Measurements from ENCODE around the gene RC3H2.
A peak's percentile ranks its signal among the peaks of the same experiment; 100 is the strongest.

Gene RC3H2

DNA sequence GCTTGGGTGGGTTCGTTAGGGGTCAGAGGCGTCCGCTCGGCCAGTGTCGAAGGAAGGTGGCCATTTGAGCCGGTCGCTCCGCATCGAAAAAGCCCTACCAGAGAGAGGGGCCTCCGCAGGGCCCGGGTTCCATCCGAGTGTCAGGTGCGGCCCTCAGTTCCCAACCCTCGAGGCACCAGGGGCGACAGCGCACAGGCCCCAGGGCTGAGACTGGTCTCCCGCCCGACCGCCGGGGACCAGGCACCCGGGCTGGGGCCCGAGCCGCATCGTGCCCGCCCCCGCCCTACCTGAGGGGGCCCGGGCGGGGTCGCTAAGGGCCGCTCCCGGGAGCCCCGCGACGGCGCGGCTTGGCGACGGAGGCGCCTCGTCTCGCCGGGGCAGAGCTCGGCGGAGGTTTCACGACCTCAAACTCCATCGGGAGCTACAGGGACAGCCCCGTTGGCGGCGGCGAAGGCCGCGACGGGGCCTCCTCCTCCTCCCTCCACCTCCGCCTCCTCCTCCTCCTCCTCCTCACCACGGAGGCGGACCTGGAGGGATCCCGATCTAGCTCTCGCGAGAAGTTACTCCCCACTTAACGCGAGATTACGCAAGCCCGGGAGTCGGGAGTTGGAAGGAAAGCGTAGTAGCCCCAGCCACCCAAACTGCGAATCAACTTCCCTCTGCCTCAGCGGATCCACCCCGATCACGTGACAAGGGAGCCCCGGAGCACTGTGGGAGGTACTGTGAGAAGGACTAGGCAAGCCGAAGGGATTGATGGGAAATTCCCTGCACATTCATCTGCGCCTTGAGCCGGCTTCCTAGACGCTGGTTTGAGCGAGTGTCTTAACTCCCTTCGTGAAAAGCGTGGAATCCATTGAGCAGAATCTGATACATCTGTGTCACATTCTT is at the start of gene RC3H2 (continued):
- TF ChIP-seq, protein P1, sequence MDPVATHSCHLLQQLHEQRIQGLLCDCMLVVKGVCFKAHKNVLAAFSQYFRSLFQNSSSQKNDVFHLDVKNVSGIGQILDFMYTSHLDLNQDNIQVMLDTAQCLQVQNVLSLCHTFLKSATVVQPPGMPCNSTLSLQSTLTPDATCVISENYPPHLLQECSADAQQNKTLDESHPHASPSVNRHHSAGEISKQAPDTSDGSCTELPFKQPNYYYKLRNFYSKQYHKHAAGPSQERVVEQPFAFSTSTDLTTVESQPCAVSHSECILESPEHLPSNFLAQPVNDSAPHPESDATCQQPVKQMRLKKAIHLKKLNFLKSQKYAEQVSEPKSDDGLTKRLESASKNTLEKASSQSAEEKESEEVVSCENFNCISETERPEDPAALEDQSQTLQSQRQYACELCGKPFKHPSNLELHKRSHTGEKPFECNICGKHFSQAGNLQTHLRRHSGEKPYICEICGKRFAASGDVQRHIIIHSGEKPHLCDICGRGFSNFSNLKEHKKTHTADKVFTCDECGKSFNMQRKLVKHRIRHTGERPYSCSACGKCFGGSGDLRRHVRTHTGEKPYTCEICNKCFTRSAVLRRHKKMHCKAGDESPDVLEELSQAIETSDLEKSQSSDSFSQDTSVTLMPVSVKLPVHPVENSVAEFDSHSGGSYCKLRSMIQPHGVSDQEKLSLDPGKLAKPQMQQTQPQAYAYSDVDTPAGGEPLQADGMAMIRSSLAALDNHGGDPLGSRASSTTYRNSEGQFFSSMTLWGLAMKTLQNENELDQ (tag by site-specific recombination; IDR thresholded peaks at IDR 0.05; ENCODE audit: low read depth): no peak
- TF ChIP-seq ZNF114 (tag by site-specific recombination; IDR thresholded peaks at IDR 0.05): no peak
- TF ChIP-seq ZNF292 (tag by site-specific recombination; IDR thresholded peaks at IDR 0.05; ENCODE audit: borderline replicate concordance, low read depth): no peak
- TF ChIP-seq ZNF555 (tag by site-specific recombination; conservative IDR thresholded peaks at IDR 0.05): no peak
- TF ChIP-seq, protein P2, sequence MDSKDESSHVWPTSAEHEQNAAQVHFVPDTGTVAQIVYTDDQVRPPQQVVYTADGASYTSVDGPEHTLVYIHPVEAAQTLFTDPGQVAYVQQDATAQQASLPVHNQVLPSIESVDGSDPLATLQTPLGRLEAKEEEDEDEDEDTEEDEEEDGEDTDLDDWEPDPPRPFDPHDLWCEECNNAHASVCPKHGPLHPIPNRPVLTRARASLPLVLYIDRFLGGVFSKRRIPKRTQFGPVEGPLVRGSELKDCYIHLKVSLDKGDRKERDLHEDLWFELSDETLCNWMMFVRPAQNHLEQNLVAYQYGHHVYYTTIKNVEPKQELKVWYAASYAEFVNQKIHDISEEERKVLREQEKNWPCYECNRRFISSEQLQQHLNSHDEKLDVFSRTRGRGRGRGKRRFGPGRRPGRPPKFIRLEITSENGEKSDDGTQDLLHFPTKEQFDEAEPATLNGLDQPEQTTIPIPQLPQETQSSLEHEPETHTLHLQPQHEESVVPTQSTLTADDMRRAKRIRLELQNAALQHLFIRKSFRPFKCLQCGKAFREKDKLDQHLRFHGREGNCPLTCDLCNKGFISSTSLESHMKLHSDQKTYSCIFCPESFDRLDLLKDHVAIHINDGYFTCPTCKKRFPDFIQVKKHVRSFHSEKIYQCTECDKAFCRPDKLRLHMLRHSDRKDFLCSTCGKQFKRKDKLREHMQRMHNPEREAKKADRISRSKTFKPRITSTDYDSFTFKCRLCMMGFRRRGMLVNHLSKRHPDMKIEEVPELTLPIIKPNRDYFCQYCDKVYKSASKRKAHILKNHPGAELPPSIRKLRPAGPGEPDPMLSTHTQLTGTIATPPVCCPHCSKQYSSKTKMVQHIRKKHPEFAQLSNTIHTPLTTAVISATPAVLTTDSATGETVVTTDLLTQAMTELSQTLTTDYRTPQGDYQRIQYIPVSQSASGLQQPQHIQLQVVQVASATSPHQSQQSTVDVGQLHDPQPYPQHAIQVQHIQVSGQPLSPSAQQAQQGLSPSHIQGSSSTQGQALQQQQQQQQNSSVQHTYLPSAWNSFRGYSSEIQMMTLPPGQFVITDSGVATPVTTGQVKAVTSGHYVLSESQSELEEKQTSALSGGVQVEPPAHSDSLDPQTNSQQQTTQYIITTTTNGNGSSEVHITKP (tag by site-specific recombination; IDR thresholded peaks at IDR 0.05): no peak
- TF ChIP-seq ZNF626 (tag by site-specific recombination; IDR thresholded peaks at IDR 0.05): no peak
- TF ChIP-seq, protein P3, sequence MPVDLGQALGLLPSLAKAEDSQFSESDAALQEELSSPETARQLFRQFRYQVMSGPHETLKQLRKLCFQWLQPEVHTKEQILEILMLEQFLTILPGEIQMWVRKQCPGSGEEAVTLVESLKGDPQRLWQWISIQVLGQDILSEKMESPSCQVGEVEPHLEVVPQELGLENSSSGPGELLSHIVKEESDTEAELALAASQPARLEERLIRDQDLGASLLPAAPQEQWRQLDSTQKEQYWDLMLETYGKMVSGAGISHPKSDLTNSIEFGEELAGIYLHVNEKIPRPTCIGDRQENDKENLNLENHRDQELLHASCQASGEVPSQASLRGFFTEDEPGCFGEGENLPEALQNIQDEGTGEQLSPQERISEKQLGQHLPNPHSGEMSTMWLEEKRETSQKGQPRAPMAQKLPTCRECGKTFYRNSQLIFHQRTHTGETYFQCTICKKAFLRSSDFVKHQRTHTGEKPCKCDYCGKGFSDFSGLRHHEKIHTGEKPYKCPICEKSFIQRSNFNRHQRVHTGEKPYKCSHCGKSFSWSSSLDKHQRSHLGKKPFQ (tag by site-specific recombination; IDR thresholded peaks at IDR 0.05): no peak
- TF ChIP-seq, protein P4, sequence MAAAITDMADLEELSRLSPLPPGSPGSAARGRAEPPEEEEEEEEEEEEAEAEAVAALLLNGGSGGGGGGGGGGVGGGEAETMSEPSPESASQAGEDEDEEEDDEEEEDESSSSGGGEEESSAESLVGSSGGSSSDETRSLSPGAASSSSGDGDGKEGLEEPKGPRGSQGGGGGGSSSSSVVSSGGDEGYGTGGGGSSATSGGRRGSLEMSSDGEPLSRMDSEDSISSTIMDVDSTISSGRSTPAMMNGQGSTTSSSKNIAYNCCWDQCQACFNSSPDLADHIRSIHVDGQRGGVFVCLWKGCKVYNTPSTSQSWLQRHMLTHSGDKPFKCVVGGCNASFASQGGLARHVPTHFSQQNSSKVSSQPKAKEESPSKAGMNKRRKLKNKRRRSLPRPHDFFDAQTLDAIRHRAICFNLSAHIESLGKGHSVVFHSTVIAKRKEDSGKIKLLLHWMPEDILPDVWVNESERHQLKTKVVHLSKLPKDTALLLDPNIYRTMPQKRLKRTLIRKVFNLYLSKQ (tag by site-specific recombination; IDR thresholded peaks at IDR 0.05; ENCODE audit: borderline replicate concordance): no peak
- TF ChIP-seq ZFP37 (tag by site-specific recombination; IDR thresholded peaks at IDR 0.05): 0 out of 2 replicates have a peak, but pooled peaks have one; percentile 42
- peak; percentile 98 for TF ChIP-seq ZFHX2 (tag by site-specific recombination; conservative IDR thresholded peaks at IDR 0.05)
- TF ChIP-seq, protein P5, sequence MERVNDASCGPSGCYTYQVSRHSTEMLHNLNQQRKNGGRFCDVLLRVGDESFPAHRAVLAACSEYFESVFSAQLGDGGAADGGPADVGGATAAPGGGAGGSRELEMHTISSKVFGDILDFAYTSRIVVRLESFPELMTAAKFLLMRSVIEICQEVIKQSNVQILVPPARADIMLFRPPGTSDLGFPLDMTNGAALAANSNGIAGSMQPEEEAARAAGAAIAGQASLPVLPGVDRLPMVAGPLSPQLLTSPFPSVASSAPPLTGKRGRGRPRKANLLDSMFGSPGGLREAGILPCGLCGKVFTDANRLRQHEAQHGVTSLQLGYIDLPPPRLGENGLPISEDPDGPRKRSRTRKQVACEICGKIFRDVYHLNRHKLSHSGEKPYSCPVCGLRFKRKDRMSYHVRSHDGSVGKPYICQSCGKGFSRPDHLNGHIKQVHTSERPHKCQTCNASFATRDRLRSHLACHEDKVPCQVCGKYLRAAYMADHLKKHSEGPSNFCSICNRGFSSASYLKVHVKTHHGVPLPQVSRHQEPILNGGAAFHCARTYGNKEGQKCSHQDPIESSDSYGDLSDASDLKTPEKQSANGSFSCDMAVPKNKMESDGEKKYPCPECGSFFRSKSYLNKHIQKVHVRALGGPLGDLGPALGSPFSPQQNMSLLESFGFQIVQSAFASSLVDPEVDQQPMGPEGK (tag by site-specific recombination; IDR thresholded peaks at IDR 0.05): 0 out of 2 replicates have a peak, but pooled peaks have one; percentile 38
- TF ChIP-seq PRDM1 (tag by site-specific recombination; IDR thresholded peaks at IDR 0.05): no peak
- TF ChIP-seq, protein P6, sequence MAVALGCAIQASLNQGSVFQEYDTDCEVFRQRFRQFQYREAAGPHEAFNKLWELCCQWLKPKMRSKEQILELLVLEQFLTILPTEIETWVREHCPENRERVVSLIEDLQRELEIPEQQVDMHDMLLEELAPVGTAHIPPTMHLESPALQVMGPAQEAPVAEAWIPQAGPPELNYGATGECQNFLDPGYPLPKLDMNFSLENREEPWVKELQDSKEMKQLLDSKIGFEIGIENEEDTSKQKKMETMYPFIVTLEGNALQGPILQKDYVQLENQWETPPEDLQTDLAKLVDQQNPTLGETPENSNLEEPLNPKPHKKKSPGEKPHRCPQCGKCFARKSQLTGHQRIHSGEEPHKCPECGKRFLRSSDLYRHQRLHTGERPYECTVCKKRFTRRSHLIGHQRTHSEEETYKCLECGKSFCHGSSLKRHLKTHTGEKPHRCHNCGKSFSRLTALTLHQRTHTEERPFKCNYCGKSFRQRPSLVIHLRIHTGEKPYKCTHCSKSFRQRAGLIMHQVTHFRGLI (tag by site-specific recombination; IDR thresholded peaks at IDR 0.05): no peak
- TF ChIP-seq ZNF274 (IDR thresholded peaks at IDR 0.05; ENCODE audit: low read length): no peak
- no peak for TF ChIP-seq ZNF274 (tag by site-specific recombination; IDR thresholded peaks at IDR 0.05; ENCODE audit: borderline replicate concordance)
- TF ChIP-seq BCL11B (tag by site-specific recombination; IDR thresholded peaks at IDR 0.05; ENCODE audit: low read depth): no peak
- TF ChIP-seq ZNF843 (tag by site-specific recombination; IDR thresholded peaks at IDR 0.05): no peak
- TF ChIP-seq, protein P7, sequence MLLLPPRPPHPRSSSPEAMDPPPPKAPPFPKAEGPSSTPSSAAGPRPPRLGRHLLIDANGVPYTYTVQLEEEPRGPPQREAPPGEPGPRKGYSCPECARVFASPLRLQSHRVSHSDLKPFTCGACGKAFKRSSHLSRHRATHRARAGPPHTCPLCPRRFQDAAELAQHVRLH (tag by site-specific recombination; IDR thresholded peaks at IDR 0.05): no peak
- TF ChIP-seq, protein P8, sequence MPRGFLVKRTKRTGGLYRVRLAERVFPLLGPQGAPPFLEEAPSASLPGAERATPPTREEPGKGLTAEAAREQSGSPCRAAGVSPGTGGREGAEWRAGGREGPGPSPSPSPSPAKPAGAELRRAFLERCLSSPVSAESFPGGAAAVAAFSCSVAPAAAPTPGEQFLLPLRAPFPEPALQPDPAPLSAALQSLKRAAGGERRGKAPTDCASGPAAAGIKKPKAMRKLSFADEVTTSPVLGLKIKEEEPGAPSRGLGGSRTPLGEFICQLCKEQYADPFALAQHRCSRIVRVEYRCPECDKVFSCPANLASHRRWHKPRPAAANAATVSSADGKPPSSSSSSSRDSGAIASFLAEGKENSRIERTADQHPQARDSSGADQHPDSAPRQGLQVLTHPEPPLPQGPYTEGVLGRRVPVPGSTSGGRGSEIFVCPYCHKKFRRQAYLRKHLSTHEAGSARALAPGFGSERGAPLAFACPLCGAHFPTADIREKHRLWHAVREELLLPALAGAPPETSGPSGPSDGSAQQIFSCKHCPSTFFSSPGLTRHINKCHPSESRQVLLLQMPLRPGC (tag by site-specific recombination; IDR thresholded peaks at IDR 0.05): no peak
- no peak for TF ChIP-seq ZNF776 (tag by site-specific recombination; IDR thresholded peaks at IDR 0.05; ENCODE audit: borderline replicate concordance)
- TF ChIP-seq, protein P9, sequence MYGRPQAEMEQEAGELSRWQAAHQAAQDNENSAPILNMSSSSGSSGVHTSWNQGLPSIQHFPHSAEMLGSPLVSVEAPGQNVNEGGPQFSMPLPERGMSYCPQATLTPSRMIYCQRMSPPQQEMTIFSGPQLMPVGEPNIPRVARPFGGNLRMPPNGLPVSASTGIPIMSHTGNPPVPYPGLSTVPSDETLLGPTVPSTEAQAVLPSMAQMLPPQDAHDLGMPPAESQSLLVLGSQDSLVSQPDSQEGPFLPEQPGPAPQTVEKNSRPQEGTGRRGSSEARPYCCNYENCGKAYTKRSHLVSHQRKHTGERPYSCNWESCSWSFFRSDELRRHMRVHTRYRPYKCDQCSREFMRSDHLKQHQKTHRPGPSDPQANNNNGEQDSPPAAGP (tag by site-specific recombination; IDR thresholded peaks at IDR 0.05): no peak
